Measurements from ENCODE around the gene FAM114A1.

DNA sequence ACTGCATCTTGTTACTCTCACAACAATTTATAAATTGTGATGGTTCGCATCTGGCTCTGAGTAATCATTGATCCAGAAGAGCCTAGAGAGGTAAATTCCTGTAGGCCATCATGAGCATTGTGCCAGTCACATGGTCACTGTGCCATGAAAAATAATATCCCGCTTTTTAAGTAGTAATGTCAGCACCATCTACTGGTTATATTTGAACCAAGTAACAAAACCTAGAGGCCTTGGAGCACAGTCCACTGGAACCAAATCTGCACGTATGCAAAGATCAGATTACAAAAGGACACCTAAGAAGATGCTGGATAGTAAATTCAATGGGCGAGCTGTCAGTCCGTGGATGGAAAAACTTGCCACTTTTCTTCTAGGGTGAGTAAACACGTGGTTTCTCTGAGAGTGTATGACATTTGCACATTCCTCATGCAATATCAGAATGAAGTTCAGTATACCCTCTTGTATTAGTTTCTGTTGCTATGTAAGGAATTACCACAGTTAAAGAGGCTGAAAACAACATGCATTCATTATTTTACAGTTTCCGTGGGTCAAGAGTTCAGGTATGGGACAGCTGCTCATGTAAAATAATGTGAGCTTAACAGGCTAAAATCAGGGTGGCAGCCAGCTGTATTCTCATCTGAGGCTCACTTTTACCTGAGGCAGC, 26.8 kb downstream of the FAM114A1 start:
- TF ChIP-seq EZH2phosphoT487 (IDR thresholded peaks at IDR 0.05; ENCODE audit: borderline replicate concordance): no peak
- TF ChIP-seq, protein P1, sequence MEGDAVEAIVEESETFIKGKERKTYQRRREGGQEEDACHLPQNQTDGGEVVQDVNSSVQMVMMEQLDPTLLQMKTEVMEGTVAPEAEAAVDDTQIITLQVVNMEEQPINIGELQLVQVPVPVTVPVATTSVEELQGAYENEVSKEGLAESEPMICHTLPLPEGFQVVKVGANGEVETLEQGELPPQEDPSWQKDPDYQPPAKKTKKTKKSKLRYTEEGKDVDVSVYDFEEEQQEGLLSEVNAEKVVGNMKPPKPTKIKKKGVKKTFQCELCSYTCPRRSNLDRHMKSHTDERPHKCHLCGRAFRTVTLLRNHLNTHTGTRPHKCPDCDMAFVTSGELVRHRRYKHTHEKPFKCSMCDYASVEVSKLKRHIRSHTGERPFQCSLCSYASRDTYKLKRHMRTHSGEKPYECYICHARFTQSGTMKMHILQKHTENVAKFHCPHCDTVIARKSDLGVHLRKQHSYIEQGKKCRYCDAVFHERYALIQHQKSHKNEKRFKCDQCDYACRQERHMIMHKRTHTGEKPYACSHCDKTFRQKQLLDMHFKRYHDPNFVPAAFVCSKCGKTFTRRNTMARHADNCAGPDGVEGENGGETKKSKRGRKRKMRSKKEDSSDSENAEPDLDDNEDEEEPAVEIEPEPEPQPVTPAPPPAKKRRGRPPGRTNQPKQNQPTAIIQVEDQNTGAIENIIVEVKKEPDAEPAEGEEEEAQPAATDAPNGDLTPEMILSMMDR (conservative IDR thresholded peaks at IDR 0.05; ENCODE audit: low read length): no peak
